ENCODE measurements around the gene CLPSL2. TPM values are rescaled to one million over a fixed set of nuclear protein-coding genes. Genes with fewer than 3 reads are reported as not detected.

Gene CLPSL2
- total RNA-seq, 2 experiments from 2014 or later: not detected

DNA sequence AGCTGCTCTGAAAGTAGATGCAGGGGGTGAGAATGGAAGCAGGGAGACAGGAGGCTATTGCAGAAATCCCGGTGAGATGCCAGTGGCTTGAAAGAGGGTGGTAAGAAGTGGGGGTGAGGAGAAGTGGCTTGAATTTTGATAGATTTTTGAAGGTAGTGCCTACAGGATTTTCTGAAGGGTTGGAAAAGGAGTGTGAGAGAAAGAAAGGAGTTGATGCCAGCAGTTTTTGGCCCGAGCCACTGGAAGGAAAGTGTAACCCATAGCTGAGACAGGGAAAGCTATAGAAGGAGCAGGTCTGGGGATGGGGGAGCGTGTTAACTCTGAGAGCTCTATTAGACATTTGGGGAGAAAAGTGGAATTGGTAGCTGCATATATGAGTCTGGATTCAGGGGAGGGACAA lies 29.9 kb upstream of the CLPSL2 start:
- no peaks in the 10 kb centered on the region for H3K36me3 Mint-ChIP-seq (ENCODE audit: low read depth)
- no peak for DNase-seq
- no peak overlapping the region for H3K4me3 Mint-ChIP-seq
- ATAC-seq: no peak
- ChIA-PET CTCF (interaction anchor here (0.5 to 1.7 kb wide), 2 partner anchors 10 to 193 kb away, joined by 3 read pairs; no protein-coding TSS in a partner anchor), POLR2A (no interaction called here)
- peaks cover 2% of the 10 kb centered on the region for H3K9me3 Mint-ChIP-seq (ENCODE audit: low read depth)
- no peaks in the 10 kb centered on the region for H3K27me3 Mint-ChIP-seq
- no peak overlapping the region for H3K27ac Mint-ChIP-seq
- peaks cover 13% of the 10 kb centered on the region for H3K4me1 Mint-ChIP-seq
- intact Hi-C loops (cut with DNase I, micrococcal nuclease): no loop called here

DNA sequence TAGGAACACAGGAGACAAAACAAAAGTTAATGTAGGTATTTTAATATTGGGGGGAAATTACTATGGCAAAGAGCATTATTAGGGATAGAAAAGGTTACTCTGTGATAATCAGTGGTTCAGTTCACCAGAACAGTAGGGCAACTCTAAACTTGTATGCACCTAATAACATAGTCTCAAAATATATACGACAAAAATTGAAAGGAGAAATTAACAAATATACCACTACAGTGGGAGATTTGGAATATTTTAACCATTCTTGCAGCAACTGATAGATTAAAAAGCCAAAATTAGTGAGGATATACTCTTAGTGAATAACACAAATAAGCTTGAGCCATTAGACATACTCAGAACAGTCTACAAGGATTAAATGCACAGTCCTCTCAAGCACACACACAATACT lies 28.5 kb upstream of the CLPSL2 start:
- ATAC-seq (no peak), DNase-seq (no peak)
- Mint-ChIP-seq H3K9me3 (ENCODE audit: low read depth) (peaks cover 2% of the 10 kb centered on the region), H3K4me1 (peaks cover 21% of the 10 kb centered on the region), H3K27ac (no peak overlapping the region), H3K4me3 (no peak overlapping the region), H3K27me3 (no peaks in the 10 kb centered on the region), H3K36me3 (ENCODE audit: low read depth) (no peaks in the 10 kb centered on the region)
- ChIA-PET CTCF (interaction anchor here (0.6 to 1.7 kb wide), 2 partner anchors 12 to 1559 kb away, joined by 3 read pairs; no protein-coding TSS in a partner anchor), POLR2A (no interaction called here)
- intact Hi-C loops (cut with DNase I, micrococcal nuclease): no loop called here

DNA sequence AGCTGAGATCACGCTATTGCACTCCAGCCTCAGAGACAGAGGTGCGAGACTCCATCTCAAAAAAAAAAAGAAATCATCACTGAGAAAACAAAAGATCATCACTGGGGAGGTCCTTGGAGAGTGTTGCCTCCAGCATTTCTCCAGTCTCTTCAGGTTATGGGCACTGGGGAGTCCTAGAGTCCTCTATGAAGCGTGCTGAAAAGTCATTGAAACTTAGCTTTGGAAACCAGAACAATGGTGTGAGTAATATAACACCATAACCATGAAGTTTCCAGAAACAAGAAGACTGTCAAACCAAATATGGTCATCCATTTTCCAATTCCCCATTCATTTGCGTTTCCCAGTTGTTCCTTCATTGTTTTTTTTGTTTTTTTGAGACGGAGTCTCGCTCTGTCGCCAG lies 25.8 kb upstream of the CLPSL2 start:
- DNase-seq (no peak), ATAC-seq (peak; percentile 63)
- Mint-ChIP-seq H3K4me1 (peaks cover 21% of the 10 kb centered on the region), H3K27me3 (no peaks in the 10 kb centered on the region), H3K27ac (peak overlapping the region; percentile 10), H3K36me3 (ENCODE audit: low read depth) (no peaks in the 10 kb centered on the region), H3K4me3 (no peak overlapping the region), H3K9me3 (ENCODE audit: low read depth) (peaks cover 2% of the 10 kb centered on the region)
- ChIA-PET CTCF (interaction anchor here (1.1 to 1.6 kb wide), 2 partner anchors 197 to 228 kb away, joined by 3 to 4 read pairs; no protein-coding TSS in a partner anchor), POLR2A (interaction anchor here (1.2 kb wide), 1 partner anchor 40 kb away, joined by 3 read pairs; no protein-coding TSS in a partner anchor)
- intact Hi-C loops (cut with DNase I, micrococcal nuclease): no loop called here

DNA sequence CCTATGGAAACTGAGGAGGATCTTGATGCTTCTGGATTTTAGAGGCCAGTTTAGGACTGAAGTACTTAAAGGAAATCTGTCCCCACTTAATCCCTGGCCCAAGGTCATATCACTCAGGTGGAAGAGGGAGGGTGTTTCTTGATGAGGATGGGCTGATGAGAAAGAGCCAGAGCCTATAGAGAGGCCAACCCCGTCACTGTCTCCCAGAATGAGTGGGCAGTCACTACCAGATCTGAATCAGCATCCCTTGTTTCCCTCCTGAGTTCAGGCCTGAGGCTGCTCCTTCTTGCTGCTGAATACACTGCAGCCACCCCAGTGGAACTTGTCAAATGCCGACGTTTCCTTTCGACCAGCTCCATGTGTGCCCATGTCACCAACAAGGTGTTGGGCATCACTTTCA lies 24.8 kb upstream of the CLPSL2 start:
- POLR2A ChIA-PET: no interaction called here
- Mint-ChIP-seq H3K4me1 (peaks cover 21% of the 10 kb centered on the region), H3K27ac (peak overlapping the region; percentile 63), H3K36me3 (ENCODE audit: low read depth) (no peaks in the 10 kb centered on the region), H3K9me3 (ENCODE audit: low read depth) (peaks cover 2% of the 10 kb centered on the region), H3K4me3 (no peak overlapping the region), H3K27me3 (no peaks in the 10 kb centered on the region)
- intact Hi-C loops (cut with DNase I, micrococcal nuclease): no loop called here
- DNase-seq: peak; percentile 75
- peak; percentile 96 for ATAC-seq
- CTCF ChIA-PET: interaction anchor here (0.6 kb wide), 1 partner anchor 226 kb away, joined by 5 read pairs; no protein-coding TSS in a partner anchor

- POLR2A ChIA-PET: interaction anchor here (0.7 kb wide), 1 partner anchor 691 kb away, joined by 6 read pairs; no protein-coding TSS in a partner anchor
- DNase-seq: no peak
- peaks cover under 1% of the 10 kb centered on the region for H3K27me3 Mint-ChIP-seq
- CTCF ChIA-PET: no interaction called here
- H3K27ac Mint-ChIP-seq: no peak overlapping the region
- no peaks in the 10 kb centered on the region for H3K36me3 Mint-ChIP-seq (ENCODE audit: low read depth)
- ATAC-seq: no peak
- intact Hi-C loops (cut with DNase I, micrococcal nuclease): no loop called here
- H3K9me3 Mint-ChIP-seq (ENCODE audit: low read depth): peaks cover 2% of the 10 kb centered on the region
- peaks cover 21% of the 10 kb centered on the region for H3K4me1 Mint-ChIP-seq
- H3K4me3 Mint-ChIP-seq: no peak overlapping the region
These were observed 24.1 kb upstream of the CLPSL2 start for GRCh38 chr6:35752330-35752729.

- Mint-ChIP-seq H3K27me3 (peaks cover 5% of the 10 kb centered on the region), H3K4me3 (no peak overlapping the region), H3K27ac (no peak overlapping the region), H3K9me3 (ENCODE audit: low read depth) (no peaks in the 10 kb centered on the region), H3K36me3 (ENCODE audit: low read depth) (no peaks in the 10 kb centered on the region), H3K4me1 (peaks cover 21% of the 10 kb centered on the region)
- intact Hi-C loops (cut with DNase I, micrococcal nuclease): no loop called here
- DNase-seq (no peak), ATAC-seq (no peak)
- ChIA-PET POLR2A (interaction anchor here (0.6 kb wide), 2 partner anchors 108 to 180 kb away, joined by 4 to 5 read pairs; no protein-coding TSS in a partner anchor), CTCF (interaction anchor here (0.6 to 1.9 kb wide), 9 partner anchors 9 to 940 kb away, joined by 3 to 5 read pairs (median 3); no protein-coding TSS in a partner anchor)
These were observed 21.7 kb upstream of the CLPSL2 start for GRCh38 chr6:35754452-35755277.

GRCh38 chr6:35755278-35755924 lies 21.0 kb upstream of the CLPSL2 start:
- ChIA-PET POLR2A (interaction anchor here (0.6 kb wide), 1 partner anchor 109 kb away, joined by 4 read pairs; no protein-coding TSS in a partner anchor), CTCF (interaction anchor here (0.6 to 1.9 kb wide), 6 partner anchors 8 to 187 kb away, joined by 3 to 5 read pairs (median 3); no protein-coding TSS in a partner anchor)
- no peak overlapping the region for H3K4me3 Mint-ChIP-seq
- peaks cover 9% of the 10 kb centered on the region for H3K27me3 Mint-ChIP-seq
- peaks cover 18% of the 10 kb centered on the region for H3K4me1 Mint-ChIP-seq
- H3K36me3 Mint-ChIP-seq (ENCODE audit: low read depth): no peaks in the 10 kb centered on the region
- intact Hi-C loops (cut with DNase I, micrococcal nuclease): no loop called here
- H3K9me3 Mint-ChIP-seq (ENCODE audit: low read depth): no peaks in the 10 kb centered on the region
- DNase-seq (no peak), ATAC-seq (no peak)
- H3K27ac Mint-ChIP-seq: no peak overlapping the region

GRCh38 chr6:35757456-35758123 lies 18.8 kb upstream of the CLPSL2 start:
- Mint-ChIP-seq H3K4me3 (no peak overlapping the region), H3K27me3 (peaks cover 17% of the 10 kb centered on the region), H3K9me3 (ENCODE audit: low read depth) (no peaks in the 10 kb centered on the region), H3K27ac (no peak overlapping the region), H3K36me3 (ENCODE audit: low read depth) (no peaks in the 10 kb centered on the region), H3K4me1 (no peaks in the 10 kb centered on the region)
- ChIA-PET POLR2A (no interaction called here), CTCF (interaction anchor here (0.6 to 1.1 kb wide), 5 partner anchors 172 to 234 kb away, joined by 3 to 6 read pairs (median 3); no protein-coding TSS in a partner anchor)
- intact Hi-C loops (cut with DNase I, micrococcal nuclease): no loop called here
- peak; percentile 44 for ATAC-seq
- DNase-seq: peak; percentile 33

DNA sequence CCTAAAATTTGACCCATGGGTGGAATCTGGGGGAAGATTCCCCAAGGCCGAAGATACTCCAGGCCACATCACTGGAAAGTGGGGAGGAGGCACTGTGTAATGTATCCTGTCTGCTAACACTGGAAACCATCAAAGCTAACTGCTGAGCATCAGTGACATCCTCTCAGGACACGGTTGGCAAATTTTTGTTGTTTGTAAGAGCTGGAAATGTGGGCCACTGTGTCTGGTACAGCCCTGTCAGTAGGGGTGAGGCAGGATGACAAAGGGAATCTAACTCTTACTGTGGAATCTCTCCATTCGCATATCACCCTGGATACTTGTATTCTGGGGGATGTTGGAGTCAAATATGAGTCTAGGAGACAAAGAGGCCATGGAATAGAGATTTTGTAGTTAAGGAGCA lies 17.0 kb upstream of the CLPSL2 start:
- no peak overlapping the region for H3K27ac Mint-ChIP-seq

DNA sequence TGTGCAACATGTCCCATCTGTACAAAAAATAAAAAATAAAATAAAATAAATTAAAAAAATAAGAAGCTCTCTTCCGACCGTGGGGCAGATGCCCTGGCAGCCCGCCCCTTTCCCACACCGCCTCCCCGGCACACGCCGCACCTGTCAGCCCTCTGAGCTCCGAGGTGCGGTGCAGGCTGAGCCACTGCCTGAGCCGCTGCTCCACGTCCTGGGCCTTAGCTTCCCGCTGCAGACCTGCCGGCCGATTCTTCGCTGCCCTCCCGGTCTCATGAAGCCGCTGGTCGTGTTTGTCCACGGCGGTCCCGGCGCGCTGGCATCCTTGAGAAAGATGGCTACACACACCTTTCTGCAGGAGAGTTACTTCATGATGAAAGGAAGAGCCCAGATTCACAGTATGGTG lies 10.7 kb upstream of the CLPSL2 start:
- Mint-ChIP-seq H3K27ac (no peak overlapping the region), H3K9me3 (ENCODE audit: low read depth) (no peaks in the 10 kb centered on the region), H3K36me3 (ENCODE audit: low read depth) (no peaks in the 10 kb centered on the region), H3K4me3 (no peak overlapping the region), H3K27me3 (peaks cover 28% of the 10 kb centered on the region), H3K4me1 (peaks cover 6% of the 10 kb centered on the region)
- DNase-seq (no peak), ATAC-seq (no peak)
- ChIA-PET POLR2A (no interaction called here), CTCF (interaction anchor here (1.4 kb wide), 1 partner anchor 213 kb away, joined by 3 read pairs; no protein-coding TSS in a partner anchor)
- intact Hi-C loops (cut with DNase I, micrococcal nuclease): loop anchor here in 1 of 2 experiments (10.0 kb wide), 1 partner anchor 189 kb away; no protein-coding TSS in a partner anchor

More for the DNA sequence above, 17.0 kb upstream of the CLPSL2 start:
- Mint-ChIP-seq H3K36me3 (ENCODE audit: low read depth) (no peaks in the 10 kb centered on the region), H3K9me3 (ENCODE audit: low read depth) (no peaks in the 10 kb centered on the region), H3K4me1 (peaks cover 6% of the 10 kb centered on the region), H3K27me3 (peaks cover 33% of the 10 kb centered on the region), H3K4me3 (no peak overlapping the region)
- CTCF ChIA-PET: interaction anchor here (0.6 kb wide), 1 partner anchor 117 kb away, joined by 3 read pairs; no protein-coding TSS in a partner anchor
- ATAC-seq: no peak
- intact Hi-C loops (cut with DNase I, micrococcal nuclease): no loop called here
- POLR2A ChIA-PET: no interaction called here
- no peak for DNase-seq

DNA sequence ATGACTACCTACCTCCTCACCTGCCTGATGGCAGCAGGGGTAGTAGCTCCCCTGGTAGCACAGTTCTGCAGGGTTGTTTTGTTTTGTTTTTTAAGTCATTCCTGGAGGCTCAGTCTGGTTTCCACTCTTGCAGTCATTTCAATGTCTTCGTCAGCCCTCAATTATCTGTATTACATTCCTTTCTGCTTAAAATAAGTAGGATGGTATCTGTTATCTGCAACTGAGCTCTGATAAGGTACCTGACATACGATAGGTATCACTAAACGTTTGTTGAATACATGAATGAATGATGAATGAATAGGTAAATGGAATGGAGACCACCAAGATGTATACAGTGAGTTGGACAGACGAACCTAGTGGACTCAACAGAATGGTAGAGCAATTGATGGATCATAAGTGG lies 7.2 kb upstream of the CLPSL2 start:
- ATAC-seq (no peak), DNase-seq (no peak)
- POLR2A ChIA-PET: no interaction called here
- H3K4me3 Mint-ChIP-seq: no peak overlapping the region
- H3K9me3 Mint-ChIP-seq (ENCODE audit: low read depth): no peaks in the 10 kb centered on the region
- peaks cover 8% of the 10 kb centered on the region for H3K27me3 Mint-ChIP-seq
- H3K27ac Mint-ChIP-seq: no peak overlapping the region
- CTCF ChIA-PET: interaction anchor here (1.6 kb wide), 1 partner anchor 15 kb away, joined by 3 read pairs; no protein-coding TSS in a partner anchor
- intact Hi-C loops (cut with DNase I, micrococcal nuclease): loop anchor here in 1 of 2 experiments (10.0 kb wide), 1 partner anchor 186 kb away; no protein-coding TSS in a partner anchor
- peaks cover 3% of the 10 kb centered on the region for H3K4me1 Mint-ChIP-seq
- H3K36me3 Mint-ChIP-seq (ENCODE audit: low read depth): no peaks in the 10 kb centered on the region
